Spleen (tissue), 11 donors: Measurements from ENCODE around the gene ERC2. TPM values are rescaled to one million over a fixed set of nuclear protein-coding genes. Genes with fewer than 3 reads are reported as not detected.

Experiments
- DNase-seq: peaks from one replicate; pipeline ENCODE4 v3.0.0-alpha.2; 2020
- H3K27ac ChIP-seq, 8 donors: fragments of 200-600 bp; sonication (generic) in 7 of 8; 1 replicate in 4 of 8; 2 replicates in 4 of 8; pipeline versions ENCODE4 v1.5.0 to v1.8.0; 2016 to 2021; ENCODE audit warnings: inconsistent platforms in 4 of 8, mild to moderate bottlenecking in 4 of 8, moderate library complexity in 1 of 8
- H3K27me3 ChIP-seq, 7 donors: fragments of 200-600 bp; sonication (generic) in 6 of 7; replicated peaks in 1 of 7; 1 replicate in 4 of 7; 2 replicates in 3 of 7; pipeline versions ENCODE4 v1.5.0 to v1.8.0; 2016 to 2021; ENCODE audit warnings: inconsistent platforms in 3 of 7, mild to moderate bottlenecking in 1 of 7
- H3K36me3 ChIP-seq, 6 donors: fragments of 200-600 bp; sonication (generic) in 5 of 6; 1 replicate in 4 of 6; 2 replicates in 2 of 6; pipeline versions ENCODE4 v1.5.0 to v1.8.0; 2016 to 2021; ENCODE audit warnings: inconsistent platforms in 2 of 6
- H3K4me1 ChIP-seq, 6 donors: fragments of 200-600 bp; sonication (generic) in 5 of 6; 1 replicate in 3 of 6; 2 replicates in 3 of 6; pipeline versions ENCODE4 v1.5.0 to v1.8.0; 2016 to 2021; ENCODE audit warnings: inconsistent platforms in 3 of 6
- H3K4me3 ChIP-seq, 8 donors: fragments of 200-600 bp; sonication (generic) in 7 of 8; 1 replicate in 4 of 8; 2 replicates in 4 of 8; pipeline versions ENCODE4 v1.5.0 to v1.8.0; 2016 to 2021; ENCODE audit warnings: inconsistent platforms in 4 of 8, mild to moderate bottlenecking in 4 of 8, moderate library complexity in 2 of 8
- H3K9me3 ChIP-seq, 8 donors: fragments of 200-600 bp; sonication (generic) in 7 of 8; 1 replicate in 4 of 8; 2 replicates in 4 of 8; pipeline versions ENCODE4 v1.5.0 to v1.8.0; 2016 to 2021; ENCODE audit warnings: inconsistent platforms in 4 of 8
- POLR2A ChIP-seq, 3 donors: fragments of 450-650 bp; IDR thresholded peaks; one replicate each; pipeline ENCODE4 v1.5.1; 2017; ENCODE audit warnings: antibody characterized with exemption in 3 of 3, mild to moderate bottlenecking in 1 of 3
- POLR2AphosphoS5 ChIP-seq, 3 donors: sonication (generic); formaldehyde crosslinking; IDR thresholded peaks; one replicate each; pipeline ENCODE4 v1.5.1; 2017; ENCODE audit warnings: antibody characterized with exemption in 3 of 3
- WGBS, 5 donors: extraction: QIAGEN DNeasy Blood & Tissue Kit in 3 of 5; methylation state at CpG; one replicate each; pipeline versions ENCODE4 v1.1.5 to v1.1.7; 2013 to 2018; 5-methylcytosine and 5-hydroxymethylcytosine counted together
- intact Hi-C: fragments of 100-400 bp; cut with DNase I; formaldehyde crosslinking; loops from one replicate; pipeline ENCODE4 v1.15.0; 2023; ENCODE audit warnings: low total_unique reads
- polyA plus RNA-seq, 3 donors: library from polyadenylated mRNA; stranded (reverse); fragments of 200-250 nt; gene quantifications; one replicate each; pipeline ENCODE4 v1.2.1, GENCODE V29; 2013
- total RNA-seq, 7 donors: library from RNA; depleted of rRNA in 3 of 7; stranded (reverse); fragments of >200 nt in 3 of 7; fragmentation: NEBNext Ultra II Directional in 4 of 7; extraction: Animal tissue kit (Norgen Biotek cat#: 25700) in 4 of 7; gene quantifications; one replicate each; pipeline versions ENCODE4 v1.1.0 to v1.2.1, GENCODE V29; 2016 to 2021
- TF ChIP-seq, protein P1 (sequence below), 11 experiments: fragments of 200-600 bp in 7 of 11; fragments of 450-650 bp in 4 of 11; sonication (generic) in 4 of 11; IDR thresholded peaks in 8 of 11; conservative IDR thresholded peaks in 3 of 11; 1 replicate in 7 of 11; 2 replicates in 4 of 11; pipeline versions ENCODE4 v1.4.0 to v1.8.0; 2016 to 2021; ENCODE audit warnings: antibody characterized with exemption in 11 of 11, inconsistent platforms in 4 of 11, mild to moderate bottlenecking in 1 of 11
- donor health status: healthy with polysubstance abuse.
- donor health status: DM: no; HTN: no; CAD: no; lungs with moderate emphysema.
- donor health status: DM: no; HTN: no; CAD: no.
- donor health status: Bipolar disorder and iron deficiency.
- donor health status: healthy.
- donor health status: DM: no; HTN: no; CAD: no.
- donor health status: DM: yes; HTN: yes; CAD: no.

Gene ERC2
- total and polyA plus RNA-seq, 10 donors: 0.04 to 4.9 (median 0.39) TPM

DNA sequence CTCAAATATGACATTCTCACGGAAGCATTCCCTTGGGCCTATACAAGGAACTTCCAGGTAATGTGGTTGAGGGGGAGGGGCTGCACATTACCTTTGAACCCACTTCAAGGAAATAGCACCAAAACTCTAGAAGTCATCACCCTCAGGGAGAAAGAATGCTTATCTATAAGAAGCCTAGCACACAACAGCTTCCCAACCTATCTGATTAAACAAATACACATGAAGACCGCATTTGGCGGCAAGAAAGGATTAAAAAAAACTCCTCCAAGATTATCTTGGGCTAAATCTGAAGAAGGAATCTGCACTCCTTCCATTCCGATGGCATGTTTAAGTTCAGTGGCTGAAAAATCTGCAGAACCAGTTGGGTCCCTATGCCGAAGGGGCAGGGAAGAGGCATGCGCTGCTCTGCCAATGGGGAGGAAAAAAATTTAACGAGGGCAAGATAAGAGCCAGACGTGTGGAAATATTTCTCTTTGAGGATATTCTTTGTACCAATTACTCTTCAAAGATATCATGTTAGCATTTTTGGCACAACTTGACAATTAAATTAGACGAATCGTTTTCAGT lies 899.2 kb downstream of the ERC2 start:
- WGBS, 5 donors: 76 to 87% (median 83%) methylated on average over 10 of the region's 10 CpGs
- intact Hi-C loops: no loop called here

DNA sequence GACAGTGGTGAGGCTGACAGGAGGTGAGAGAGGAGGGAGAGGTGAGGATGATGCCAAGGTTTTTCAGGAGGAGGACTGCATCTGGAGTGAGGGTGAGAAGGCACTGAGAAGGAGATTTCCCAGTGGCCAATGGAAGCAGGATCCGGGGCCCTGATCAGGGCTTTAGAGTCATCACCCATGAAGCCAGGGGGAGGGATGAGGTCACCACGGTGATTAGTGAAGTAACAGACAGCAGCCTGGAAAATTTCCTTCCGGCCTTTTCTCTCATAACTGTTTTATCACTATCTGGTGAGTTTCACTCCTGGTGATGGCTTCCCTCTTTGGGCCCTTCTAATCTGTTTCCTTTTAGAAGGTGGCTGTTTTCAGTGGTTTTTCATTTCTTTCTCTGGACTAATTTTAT lies 900.7 kb downstream of the ERC2 start:
- H3K27ac ChIP-seq: no peak overlapping the region
- TF ChIP-seq POLR2AphosphoS5 (IDR thresholded peaks at IDR 0.05): no peak
- TF ChIP-seq POLR2A (IDR thresholded peaks at IDR 0.05): no peak
- TF ChIP-seq, protein P1, sequence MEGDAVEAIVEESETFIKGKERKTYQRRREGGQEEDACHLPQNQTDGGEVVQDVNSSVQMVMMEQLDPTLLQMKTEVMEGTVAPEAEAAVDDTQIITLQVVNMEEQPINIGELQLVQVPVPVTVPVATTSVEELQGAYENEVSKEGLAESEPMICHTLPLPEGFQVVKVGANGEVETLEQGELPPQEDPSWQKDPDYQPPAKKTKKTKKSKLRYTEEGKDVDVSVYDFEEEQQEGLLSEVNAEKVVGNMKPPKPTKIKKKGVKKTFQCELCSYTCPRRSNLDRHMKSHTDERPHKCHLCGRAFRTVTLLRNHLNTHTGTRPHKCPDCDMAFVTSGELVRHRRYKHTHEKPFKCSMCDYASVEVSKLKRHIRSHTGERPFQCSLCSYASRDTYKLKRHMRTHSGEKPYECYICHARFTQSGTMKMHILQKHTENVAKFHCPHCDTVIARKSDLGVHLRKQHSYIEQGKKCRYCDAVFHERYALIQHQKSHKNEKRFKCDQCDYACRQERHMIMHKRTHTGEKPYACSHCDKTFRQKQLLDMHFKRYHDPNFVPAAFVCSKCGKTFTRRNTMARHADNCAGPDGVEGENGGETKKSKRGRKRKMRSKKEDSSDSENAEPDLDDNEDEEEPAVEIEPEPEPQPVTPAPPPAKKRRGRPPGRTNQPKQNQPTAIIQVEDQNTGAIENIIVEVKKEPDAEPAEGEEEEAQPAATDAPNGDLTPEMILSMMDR (IDR thresholded peaks at IDR 0.05 in 8 of 11, conservative IDR thresholded peaks at IDR 0.05 in 3 of 11): no peak
- no peaks in the 10 kb centered on the region for H3K36me3 ChIP-seq
- no peak overlapping the region for H3K4me3 ChIP-seq
- H3K4me1 ChIP-seq: peaks cover 0 to 10% (median 0%) of the 10 kb centered on the region in 6 donors
- no peaks in the 10 kb centered on the region for H3K9me3 ChIP-seq
- intact Hi-C loops: no loop called here
- WGBS, 5 donors: 71 to 88% (median 83%) methylated on average over 3 of the region's 3 CpGs
- no peaks in the 10 kb centered on the region for H3K27me3 ChIP-seq
- DNase-seq: no peak

More for the DNA sequence above, 899.2 kb downstream of the ERC2 start:
- no peak overlapping the region for H3K4me3 ChIP-seq
- H3K27me3 ChIP-seq: no peaks in the 10 kb centered on the region
- H3K36me3 ChIP-seq: no peaks in the 10 kb centered on the region
- H3K27ac ChIP-seq: no peak overlapping the region
- H3K9me3 ChIP-seq: no peaks in the 10 kb centered on the region
- DNase-seq: no peak
- peaks cover 0 to 10% (median 0%) of the 10 kb centered on the region in 6 donors for H3K4me1 ChIP-seq
- TF ChIP-seq, protein P1 (IDR thresholded peaks at IDR 0.05 in 8 of 11, conservative IDR thresholded peaks at IDR 0.05 in 3 of 11): no peak
- TF ChIP-seq POLR2AphosphoS5 (IDR thresholded peaks at IDR 0.05): no peak
- TF ChIP-seq POLR2A (IDR thresholded peaks at IDR 0.05): no peak

DNA sequence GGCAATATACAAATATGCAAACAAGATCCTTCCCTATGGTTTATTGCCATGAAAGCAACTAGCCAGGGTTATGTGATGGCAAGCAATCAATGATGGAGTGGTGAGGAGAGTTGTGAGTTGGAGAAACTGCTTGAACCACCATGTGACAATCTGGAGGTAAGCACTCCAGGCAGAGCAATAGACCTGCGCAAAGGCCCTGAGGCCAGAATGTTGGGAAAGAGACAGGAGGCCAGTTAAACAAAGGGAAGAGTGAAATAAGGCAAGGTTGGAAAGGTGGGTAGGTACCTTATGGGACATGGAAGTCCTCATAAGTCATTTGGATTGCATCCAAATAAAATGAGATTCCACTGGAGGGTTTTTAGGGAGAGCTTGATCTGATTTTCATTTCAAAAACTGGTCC lies 901.1 kb downstream of the ERC2 start:
- intact Hi-C loops: no loop called here

DNA sequence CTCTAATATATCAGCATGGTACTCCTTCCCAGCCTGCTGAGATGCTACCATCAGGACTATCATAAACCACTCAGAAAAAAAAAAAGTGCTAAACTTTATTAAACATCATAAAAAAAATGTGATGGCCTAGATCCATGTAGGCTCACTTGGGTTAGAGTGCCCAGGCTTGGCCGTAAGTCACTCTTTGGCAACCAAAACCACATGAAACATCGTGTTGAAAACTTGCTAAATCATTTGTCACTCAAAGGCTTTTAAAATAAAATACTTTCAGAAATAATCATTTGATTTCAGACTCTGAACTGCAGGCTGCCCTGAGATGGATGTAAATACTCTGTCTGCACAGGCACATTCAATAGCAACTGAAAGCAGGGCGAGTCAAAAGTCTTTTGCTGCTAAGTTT lies 902.7 kb downstream of the ERC2 start:
- Histone ChIP-seq H3K9me3 (no peaks in the 10 kb centered on the region), H3K36me3 (no peaks in the 10 kb centered on the region), H3K27ac (no peak overlapping the region), H3K27me3 (no peaks in the 10 kb centered on the region), H3K4me3 (no peak overlapping the region), H3K4me1 (peaks cover 0 to 5% (median 0%) of the 10 kb centered on the region in 6 donors)
- no peak for DNase-seq
- 45 to 65% (median 56%) methylated on average over 3 of the region's 3 CpGs for WGBS, 5 donors
- no peak for TF ChIP-seq POLR2AphosphoS5 (IDR thresholded peaks at IDR 0.05)
- TF ChIP-seq, protein P1 (IDR thresholded peaks at IDR 0.05 in 8 of 11, conservative IDR thresholded peaks at IDR 0.05 in 3 of 11): no peak
- no peak for TF ChIP-seq POLR2A (IDR thresholded peaks at IDR 0.05)
- intact Hi-C loops: no loop called here

More for the DNA sequence above, 901.1 kb downstream of the ERC2 start:
- peaks cover 0 to 8% (median 0%) of the 10 kb centered on the region in 6 donors for H3K4me1 ChIP-seq
- H3K9me3 ChIP-seq: no peaks in the 10 kb centered on the region
- no peaks in the 10 kb centered on the region for H3K36me3 ChIP-seq
- no peak overlapping the region for H3K27ac ChIP-seq
- TF ChIP-seq POLR2A (IDR thresholded peaks at IDR 0.05): no peak
- TF ChIP-seq, protein P1 (IDR thresholded peaks at IDR 0.05 in 8 of 11, conservative IDR thresholded peaks at IDR 0.05 in 3 of 11): no peak
- TF ChIP-seq POLR2AphosphoS5 (IDR thresholded peaks at IDR 0.05): no peak
- 94 to 100% (median 97%) methylated on average over 1 of the region's 1 CpG for WGBS, 5 donors
- no peaks in the 10 kb centered on the region for H3K27me3 ChIP-seq
- H3K4me3 ChIP-seq: no peak overlapping the region
- DNase-seq: no peak
